ENCODE results near the gene TBL1X.

GRCh38 chrX:9676306-9676705 lies 211.4 kb downstream of the TBL1X start:
- TF ChIP-seq POLR2AphosphoS5 (IDR thresholded peaks at IDR 0.05) (no peak), CTCF (IDR thresholded peaks at IDR 0.05) (no peak), POLR2A (IDR thresholded peaks at IDR 0.05) (no peak)
